Activated CD4-positive, alpha-beta T cell treated with anti-CD3 and anti-CD28 coated beads, Interleukin-2, amount 50 U/mL, for 48 hours (primary cell): ENCODE measurements around the gene DSCAML1.

Experiments
- DNase-seq, 2 experiments: peaks; one replicate each; pipeline ENCODE4 v3.0.0-alpha.2; 2020

Gene DSCAML1

DNA sequence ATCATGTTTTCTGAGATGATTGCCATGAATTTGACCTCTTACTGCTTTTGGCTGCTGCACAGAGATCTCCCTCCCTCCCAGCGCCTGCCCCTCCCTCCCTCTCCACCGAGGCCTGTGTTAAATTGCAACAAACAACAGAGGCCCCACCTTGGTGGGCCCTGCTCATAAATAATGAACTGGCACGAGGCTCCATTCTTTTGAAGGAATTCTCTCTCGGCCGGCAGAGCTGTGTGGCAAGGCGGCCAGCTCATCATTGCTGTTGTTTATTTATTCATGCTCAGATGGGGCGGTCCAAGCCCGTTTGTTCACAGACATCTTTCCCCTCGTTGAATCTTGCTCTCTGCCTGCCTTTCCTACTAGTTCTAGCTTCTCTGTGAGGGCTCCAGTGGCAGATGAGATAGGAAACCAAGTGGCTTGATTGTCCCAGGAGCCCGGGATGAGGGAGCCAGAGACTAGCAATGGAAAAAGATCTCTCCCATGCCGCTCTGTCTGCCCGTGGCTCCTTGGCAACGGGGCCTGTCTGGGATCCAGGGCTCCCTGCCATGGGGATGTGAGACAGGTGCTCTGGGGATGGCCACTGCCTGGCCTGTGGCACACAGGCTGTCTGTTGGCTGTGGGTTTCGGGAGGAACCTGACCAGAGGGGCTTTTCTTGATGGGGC is 192.6 kb downstream of the DSCAML1 start:
- DNase-seq = no peak

DNA sequence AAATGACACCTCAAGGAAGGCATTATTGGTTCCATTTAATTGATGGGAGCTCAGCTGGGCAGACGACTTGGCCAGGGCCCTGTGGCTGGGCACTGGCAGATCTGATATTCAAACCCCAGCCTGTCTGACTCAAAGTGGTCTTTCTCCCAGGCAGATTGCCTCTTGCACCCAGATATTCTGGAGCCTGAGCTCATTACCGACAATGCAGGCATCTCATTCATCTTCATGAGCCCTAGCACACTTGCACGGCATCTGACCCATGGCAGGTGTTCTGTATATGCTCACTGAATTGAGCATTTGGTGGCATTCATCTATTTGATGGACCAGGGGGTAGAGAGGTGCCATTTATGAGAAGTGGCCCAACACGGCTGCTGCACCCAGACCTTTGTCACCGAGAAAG is 193.1 kb downstream of the DSCAML1 start:
- DNase-seq = no peak

DNA sequence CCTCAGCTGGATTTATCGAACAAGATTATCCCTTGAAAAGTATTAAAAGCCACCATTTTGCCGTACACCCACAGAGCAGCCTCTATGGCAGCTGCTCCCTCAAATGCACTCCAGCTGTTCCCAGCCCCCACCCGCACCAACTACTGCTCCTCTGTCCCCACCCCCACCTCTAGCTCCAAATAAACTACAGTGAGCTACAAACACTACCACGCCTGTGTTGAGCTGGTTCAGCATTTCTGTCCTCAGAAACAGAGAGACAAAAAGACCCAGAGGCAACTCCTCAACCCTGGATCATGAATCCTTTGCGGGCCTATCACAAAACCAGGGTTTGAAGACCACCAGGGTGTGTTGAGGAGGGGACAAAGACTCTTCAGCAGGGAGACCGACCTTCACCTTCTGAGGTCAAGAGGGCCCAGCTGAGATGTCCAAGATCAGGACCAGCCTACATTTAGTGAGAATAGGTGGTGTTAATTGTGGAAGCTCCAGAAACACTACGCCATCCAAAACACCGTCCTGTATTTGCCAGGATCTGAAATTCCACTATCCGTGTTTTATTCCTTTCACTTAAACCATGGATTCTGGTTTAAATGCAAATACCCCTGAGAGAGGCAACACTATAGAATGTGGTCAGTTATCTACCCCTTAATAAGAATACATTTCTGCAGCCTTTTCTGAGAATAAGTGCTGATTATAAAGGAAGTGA is 195.9 kb downstream of the DSCAML1 start:
- DNase-seq = no peak

DNA sequence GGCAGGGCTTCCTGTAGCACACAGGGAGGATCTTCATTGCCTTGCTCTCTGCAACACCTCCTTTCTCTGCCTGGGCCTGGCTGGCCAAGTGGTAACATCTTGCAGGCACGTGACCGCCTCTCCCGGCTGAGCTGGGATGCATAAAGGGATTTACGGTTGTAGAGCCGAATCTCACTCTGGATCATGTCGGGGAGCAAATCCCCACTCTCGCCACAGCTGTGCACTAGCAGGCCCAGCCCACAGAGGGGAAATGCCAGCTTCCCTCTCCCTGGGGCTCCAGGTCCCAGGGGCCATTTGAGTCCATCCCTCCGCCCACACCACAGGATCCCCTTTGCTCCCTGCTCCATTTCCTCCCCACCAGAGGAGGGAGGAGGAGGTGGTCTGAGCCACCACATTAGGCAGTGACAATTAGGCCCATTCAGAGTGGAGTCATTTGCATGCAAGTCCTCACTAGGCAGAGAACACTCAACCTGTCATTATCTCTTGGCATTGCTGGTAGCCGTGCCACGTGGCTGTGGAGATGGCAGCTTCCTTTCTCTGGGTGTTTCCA is 196.7 kb downstream of the DSCAML1 start:
- DNase-seq = no peak

DNA sequence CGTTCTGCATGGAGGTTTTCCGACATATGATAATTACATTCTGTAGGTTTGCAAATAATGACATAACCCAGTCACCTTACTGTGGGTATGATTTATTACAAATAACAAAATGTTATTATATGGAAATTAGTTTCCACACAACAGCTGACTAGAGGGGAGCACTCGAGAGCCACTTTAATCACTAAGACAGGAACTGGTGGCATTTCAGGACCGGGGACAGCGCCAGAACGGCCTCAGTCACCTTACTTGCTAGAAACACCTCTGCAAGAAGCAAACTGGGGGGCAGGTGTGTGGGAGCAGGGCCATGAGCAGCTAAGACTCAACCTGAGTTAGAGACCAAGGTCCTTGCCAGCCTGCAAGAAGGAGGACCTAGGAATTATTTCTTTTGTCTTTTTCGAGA is 199.9 kb downstream of the DSCAML1 start:
- peak; percentile 55 to 61 for DNase-seq

DNA sequence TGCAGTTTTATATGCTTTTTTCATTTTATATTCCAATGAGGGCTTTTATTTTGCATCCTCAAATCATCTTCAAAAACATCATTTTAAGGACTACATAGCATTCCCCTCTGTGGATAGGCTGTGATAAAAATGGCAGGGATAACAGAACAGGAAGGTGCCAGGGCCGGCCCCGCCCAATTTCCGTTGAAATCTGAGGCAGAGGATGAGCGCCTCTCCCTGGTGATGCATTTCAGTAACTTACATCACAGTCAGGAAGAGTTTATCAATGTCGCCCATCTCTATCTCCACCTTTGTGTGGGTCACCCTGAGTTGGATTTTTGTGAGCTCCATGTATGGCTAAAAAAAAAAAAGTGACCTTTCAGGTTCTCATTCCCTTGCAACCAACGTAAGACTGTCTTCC is 201.6 kb downstream of the DSCAML1 start:
- DNase-seq = no peak

DNA sequence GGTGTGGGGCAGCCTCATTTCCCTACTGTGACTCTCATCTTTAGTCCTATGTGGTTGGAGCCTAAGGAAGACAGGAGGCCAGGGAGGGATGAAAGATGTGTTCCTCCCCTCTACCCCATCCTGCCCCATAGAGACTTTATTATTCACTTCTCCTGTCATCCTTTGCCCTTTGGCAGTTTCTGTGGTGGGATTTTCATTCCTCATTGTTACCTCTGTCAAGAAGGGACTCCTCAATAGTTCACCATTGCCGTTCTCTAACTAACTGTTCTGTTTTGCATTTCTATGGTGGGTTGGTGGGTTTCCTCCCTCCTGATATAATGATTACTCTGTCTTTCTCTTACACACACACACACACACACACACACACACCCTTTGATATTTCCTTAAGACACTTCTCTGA is 202.3 kb downstream of the DSCAML1 start:
- no peak for DNase-seq

DNA sequence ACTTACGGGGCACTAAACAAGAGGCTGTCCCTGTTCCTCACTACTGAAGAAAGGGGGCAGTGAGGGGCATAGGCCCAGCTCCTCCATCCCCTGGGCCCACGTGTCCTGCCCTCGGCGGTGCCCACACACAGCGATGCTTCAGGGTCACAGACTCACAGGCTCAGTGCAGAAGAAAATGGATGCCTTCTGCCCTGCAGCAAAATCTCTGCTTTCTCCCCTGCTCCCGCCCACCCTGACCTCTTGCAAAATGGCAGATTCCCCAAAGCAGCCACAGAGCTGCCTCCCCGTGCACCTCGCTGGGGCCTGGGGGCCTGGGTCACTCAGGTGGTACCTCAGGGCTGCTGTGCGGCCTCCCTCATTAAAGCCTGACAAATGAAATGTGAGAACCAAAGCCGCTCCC is 204.0 kb downstream of the DSCAML1 start:
- DNase-seq = no peak

DNA sequence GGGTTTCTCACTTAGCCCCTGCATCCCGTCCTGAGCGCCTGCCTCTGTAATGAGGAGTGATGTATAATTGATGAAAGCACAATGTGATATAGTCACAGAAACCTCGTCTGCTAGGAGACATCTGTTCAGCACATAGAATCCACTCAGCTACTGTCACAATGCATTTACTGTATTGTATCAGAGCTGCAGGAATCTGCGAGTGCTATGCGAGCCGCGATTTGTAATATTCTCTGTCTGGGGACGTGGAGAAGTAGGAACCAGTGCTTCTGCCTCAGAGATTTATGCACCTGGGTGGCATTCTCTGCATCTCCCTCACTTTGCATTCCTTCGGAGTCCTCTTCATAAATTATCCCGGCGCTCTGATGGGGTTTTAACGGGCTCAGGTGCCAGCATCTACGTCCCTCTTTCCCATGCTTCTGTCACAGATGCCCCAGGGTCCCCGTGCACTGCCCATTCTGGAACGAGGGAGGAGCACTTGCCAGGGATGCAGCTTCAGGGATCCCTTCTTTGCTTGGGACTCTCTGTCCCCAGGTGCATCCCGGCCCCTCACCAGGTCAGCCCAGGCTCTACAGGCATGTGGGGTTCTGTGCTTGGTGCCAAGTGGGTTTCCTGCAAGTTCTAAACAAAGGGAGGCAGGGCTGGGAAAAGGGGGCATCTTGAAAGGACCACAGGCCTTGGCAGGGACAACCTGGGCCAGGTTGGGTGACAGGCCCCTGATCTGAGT is 205.5 kb downstream of the DSCAML1 start:
- DNase-seq = no peak

DNA sequence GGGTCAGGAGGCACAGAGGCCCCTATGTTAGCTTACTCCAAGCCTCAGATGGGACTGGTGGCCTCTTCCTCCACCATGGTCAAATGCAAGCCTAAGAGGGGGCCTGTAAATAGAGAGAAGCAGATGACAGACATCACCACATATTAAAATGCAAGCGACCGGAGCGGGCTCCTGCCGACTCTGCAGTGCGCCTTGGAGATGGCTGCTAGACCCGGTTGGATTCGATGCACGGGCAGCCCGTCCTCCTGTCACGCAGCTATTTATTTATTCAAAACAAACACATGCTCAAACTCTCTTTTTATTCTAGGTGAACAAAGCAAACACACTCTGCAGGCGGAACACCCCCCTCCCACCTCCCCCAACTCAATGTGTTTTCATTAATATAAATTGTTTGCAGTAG is 208.0 kb downstream of the DSCAML1 start:
- DNase-seq = no peak

DNA sequence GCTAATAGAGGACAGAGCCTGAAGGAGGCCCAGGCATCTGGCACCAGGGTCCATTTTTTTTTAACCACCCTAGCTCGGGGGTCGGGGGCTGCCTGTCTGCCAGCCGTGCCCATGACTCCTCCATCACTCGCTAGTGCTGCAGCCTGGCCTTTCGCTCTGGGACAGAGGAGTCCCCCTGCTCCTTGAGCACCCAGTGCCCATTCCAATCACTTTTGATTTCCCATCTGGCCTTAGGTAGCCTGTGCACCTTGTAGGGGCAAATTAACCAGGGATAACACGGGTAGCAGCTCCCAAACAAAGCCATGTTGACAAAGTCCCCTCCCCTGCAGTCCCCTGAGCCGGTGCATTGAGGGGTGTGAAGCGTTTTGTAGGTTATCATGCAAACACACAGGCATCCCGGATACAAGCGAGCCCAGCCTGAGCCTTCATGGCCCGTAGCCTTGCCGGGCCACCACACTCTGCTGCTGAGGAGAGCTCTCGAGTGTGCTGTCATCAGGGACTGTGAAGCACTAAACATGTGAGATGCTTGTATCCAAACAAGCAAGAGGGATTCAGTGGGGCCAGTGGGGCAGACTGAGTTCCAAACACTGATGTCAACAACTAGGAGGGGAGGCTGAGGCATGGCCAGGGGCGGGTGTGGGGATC is 208.7 kb downstream of the DSCAML1 start:
- DNase-seq = no peak

DNA sequence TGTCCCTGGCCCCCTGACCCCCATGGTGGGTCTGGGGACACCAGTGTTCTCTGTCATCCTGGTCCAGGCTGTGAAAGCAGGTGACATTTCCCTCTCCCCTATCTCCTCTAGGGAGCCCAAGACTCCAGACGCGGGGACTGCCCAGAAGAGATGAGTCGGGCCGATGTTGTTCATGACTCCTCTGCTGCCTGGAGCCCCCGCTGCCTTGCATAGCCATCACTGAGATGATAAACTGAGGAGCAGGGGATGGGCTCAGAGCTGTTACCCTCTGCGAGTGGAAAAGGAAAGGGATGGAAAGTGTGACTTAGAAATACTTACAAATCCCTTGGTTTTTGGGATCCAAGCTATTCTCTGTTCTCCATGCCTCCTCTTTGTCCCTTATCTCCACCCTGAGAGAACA is 209.6 kb downstream of the DSCAML1 start:
- DNase-seq = no peak

DNA sequence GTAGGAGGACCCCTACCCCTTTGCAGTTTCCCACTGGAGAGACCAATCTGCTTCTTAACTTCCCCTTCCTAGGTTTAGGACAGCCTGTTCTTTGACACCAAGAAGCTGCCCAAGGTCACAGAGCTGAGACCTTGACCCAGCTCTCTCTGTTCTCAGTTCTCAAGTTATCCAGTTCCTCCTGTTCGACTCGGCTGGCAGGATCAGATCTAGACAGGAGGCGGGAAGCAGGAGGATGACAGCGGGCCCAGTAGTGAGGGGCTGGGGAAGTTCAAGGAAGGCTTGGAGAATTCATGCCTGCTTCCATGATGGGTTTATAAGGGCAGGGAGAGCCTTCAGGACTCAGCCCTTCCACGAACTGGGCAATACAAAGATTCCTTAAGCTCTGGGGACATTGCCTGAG is 210.6 kb downstream of the DSCAML1 start:
- DNase-seq = no peak

DNA sequence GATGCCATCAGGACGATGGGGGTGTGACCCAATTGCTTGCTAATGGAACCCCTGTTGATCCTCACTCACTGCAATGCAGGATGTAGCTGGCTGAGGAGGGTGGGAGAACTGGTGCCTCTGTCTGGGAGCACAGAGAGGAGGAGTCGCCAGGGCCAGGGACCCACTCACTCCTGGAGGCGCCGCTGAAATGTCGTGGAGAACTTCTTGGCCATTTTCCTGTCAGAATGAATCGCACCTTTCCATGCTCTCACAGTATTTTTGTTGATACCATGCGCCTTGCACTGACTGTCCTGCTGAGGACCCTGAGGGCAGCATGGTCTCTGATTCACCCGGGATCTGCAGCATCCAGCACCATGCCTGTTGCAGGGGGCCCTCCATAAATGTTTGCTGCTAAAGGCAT is 211.4 kb downstream of the DSCAML1 start:
- DNase-seq = no peak

DNA sequence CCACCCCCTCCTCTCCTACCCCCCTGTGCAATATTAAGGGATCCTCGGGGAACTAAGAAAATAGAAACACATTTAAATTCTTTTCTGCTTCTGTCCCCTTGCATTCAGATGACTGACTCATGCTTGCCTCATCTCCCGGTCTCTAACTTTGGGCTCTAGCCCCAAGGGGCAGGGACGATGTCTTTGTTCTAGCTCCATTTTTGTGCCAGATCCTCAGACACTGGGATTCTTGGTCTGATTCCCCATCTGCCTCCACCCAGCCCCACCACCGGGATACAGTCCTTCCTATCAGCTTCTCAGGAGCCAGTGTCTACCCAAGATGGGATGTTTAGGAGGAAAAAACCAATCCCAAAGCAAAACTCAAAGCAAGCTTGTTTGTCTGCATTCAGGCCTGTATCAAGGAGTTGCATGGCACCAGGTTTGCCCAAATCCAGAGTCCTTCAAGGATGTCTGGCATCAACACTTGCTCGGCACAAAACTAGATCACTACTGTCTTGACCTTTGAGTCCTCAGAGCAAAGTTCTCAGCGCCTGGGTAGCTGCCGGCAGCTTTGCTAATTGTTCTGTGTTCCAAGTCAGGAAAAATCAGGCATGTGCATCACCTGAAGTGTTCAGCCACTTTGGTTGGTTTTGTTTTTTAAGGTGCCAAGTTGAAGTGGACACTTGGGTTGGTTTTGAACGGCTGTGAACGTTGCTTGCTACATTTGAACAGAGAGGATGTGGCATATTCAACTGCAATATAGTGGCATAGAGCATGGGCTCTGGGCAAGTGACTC is 212.8 kb downstream of the DSCAML1 start:
- DNase-seq = no peak

DNA sequence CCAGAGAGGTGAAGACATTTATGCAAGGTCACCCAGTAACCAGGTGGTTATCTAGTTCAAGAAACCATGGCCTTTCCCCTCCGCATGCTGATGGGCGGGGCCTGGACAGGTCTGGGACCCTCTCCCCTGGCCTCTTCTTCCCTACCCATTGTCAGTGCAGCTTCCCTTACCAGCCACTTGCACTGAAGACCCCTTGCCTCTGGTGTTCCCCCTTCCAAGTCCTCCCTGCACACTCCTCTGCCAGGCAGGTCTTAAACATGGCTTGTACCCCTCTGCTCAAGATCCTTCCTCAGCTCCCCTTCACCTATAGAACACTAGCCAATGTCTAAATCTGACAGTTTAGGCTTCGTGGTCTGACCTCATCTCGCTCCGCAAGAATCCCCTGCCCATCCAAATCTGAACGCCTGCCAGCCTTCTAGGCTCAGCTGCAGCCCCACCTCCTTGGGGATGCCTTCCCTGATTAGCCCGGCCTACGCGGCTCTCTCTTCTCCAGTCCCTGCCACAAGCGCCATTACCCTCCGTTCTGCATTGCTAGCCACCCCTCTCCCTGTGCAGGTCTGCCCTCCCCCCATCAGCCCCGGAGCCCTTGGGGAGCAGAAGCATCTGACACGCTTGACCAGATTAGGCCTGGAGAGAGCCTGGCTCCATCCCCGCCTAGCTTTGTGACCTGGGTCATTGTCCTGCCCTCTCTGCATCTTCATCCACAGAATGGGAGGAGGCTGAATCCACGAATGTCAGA is 213.8 kb downstream of the DSCAML1 start:
- no peak for DNase-seq

DNA sequence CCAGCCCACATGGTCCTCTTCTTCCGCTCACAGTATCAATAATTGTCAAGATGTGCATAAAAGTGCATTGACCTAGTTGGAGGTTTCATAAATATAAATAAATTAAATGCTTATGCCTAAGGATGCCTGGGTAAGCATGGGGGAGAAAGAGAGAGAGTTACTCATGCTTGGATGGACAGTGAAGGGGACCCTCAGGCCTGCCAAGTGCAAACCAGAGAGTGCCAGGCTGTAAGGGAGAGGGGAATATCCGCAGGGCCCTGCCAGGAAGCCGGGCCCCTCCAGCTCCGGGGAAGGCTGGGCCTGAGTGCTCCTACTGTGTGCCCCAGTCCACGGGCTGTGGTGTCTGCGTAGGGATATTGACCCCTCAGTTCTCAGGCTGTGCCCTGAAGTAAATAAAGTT is 214.6 kb downstream of the DSCAML1 start:
- no peak for DNase-seq

DNA sequence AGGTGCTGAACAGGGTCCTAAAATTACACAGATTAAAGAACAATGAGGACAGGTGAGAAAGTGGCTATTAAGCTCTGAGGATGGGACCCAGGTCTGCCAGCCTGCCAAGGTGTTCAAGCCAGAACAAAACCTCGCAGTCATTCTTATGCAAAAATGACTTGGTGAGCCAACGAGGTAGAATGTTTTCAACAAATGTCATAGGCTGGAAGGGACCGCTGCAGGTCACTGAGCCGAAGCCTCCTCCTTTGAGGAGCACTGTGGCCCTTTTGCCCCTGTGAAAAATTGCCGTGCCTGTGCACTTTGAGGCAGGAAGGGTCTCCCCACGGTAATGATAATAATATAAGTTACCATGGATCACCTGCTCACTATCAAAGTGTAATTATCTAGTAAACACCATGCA is 216.2 kb downstream of the DSCAML1 start:
- no peak for DNase-seq

DNA sequence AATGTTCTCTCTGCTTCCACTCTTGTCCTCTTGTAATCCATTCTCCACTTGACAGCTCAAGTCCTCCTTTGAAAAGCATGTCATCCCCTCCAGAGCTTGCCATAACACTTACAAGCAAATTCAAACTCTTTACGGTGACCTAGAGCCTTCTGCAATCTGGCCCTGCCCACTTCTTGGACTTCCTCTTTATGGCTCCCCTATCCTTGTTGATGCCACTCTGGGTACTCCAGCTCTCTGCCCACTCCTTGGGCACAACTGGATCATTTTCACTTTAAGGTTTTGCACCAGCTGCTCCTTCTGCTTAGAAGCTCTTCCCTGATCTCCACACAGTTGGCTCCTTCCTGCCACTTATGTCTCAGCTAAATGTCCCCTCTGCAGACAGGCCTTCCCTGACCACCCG is 217.9 kb downstream of the DSCAML1 start:
- DNase-seq = no peak

DNA sequence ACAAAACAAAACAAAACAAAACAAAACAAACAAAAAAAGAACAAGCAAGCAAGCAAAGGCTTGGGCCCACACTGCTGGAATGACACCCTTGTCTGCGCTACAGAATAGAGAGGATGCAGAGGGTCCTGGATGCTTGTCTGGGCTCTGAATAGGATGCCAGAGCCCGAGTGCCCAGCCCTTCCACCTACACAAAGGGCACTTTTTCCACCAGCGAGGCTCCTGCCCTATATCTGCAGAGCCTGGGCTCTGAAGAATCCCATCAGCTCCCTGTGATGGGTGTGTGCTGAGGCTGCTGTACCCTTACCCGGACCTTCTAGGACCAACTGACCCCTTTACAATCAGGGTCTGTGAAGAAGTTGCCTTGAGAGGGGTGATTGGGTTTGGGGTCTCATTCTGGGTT is 221.2 kb downstream of the DSCAML1 start:
- no peak for DNase-seq

DNA sequence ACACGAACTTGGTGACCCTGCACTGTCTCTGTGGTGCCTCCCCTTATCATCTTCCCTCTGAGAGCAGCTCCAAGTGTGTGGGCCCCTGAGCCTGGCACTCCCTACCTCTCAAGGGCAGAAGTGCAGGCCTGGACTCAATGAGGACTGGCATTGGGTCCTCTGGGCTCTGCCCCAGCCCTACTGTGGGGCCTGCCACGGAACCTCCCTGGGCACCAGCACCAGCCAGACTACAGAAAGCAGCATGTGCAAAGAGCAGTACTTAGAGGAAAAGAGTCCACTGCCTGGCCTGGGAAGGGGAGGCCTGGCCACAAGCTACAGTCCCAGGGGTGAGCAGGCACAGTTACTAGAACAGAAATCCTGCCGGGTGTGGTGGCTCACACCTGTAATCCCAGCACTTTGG is 222.5 kb downstream of the DSCAML1 start:
- no peak for DNase-seq

DNA sequence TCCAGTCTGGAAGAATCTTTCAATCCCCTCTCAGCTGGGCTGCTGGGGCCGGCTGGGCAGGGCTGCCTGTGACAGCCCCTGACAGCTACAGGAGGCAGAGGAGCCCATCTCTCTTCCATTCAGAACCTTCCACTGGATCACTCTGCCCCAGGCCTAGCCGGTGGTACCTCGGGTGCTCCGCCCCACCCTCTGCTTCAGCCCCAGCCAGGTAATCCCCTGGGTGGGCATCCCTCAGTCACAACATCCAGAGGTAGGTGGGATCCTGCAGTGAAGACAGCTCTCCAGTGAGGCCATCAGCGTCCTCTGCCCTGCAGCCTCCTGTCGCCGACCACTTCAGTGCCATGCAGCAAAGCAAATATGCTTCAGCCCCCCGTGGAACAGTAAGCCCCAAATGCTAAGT is 223.7 kb downstream of the DSCAML1 start:
- no peak for DNase-seq
